ENCODE measurements around the gene SFXN1.
"Not testable (repeated sequence)": the region's sequence is repeated elsewhere in the genome, so short reads cannot be mapped to it uniquely, and the experiment has no call there.

Gene SFXN1

GRCh38 chr5:175478384-175479124, at the start of gene SFXN1:
Gene SFXN1 (plus strand): TSS chr5:175478560. CDS start chr5:175492104, 13,544 bp downstream.
- Mint-ChIP-seq H3K36me3 (ENCODE audit: low read depth) (peaks cover 46% of the 10 kb centered on the region), H3K4me3 (peak within 1 kb of the TSS; percentile 96), H3K27me3 (peaks cover 12% of the 10 kb centered on the region), H3K9me3 (no peaks in the 10 kb centered on the region), H3K4me1 (ENCODE audit: low read depth) (peaks cover 57% of the 10 kb centered on the region), H3K27ac (peak within 1 kb of the TSS; percentile 97)

GRCh38 chr5:175434800-175435199, 43.6 kb upstream of the SFXN1 start:
- Mint-ChIP-seq H3K4me1 (ENCODE audit: low read depth) (no peaks in the 10 kb centered on the region), H3K9me3 (no peaks in the 10 kb centered on the region), H3K4me3 (no peak overlapping the region), H3K27me3 (peaks cover 21% of the 10 kb centered on the region), H3K27ac (no peak overlapping the region), H3K36me3 (ENCODE audit: low read depth) (no peaks in the 10 kb centered on the region)

- Mint-ChIP-seq H3K36me3 (ENCODE audit: low read depth) (no peaks in the 10 kb centered on the region), H3K27ac (no peak overlapping the region), H3K27me3 (peaks cover 28% of the 10 kb centered on the region), H3K4me1 (ENCODE audit: low read depth) (no peaks in the 10 kb centered on the region), H3K4me3 (no peak overlapping the region), H3K9me3 (no peaks in the 10 kb centered on the region)
Observed at GRCh38 chr5:175436359-175436758, 42.0 kb upstream of the SFXN1 start.

- H3K36me3 Mint-ChIP-seq (ENCODE audit: low read depth), result no peaks in the 10 kb centered on the region
- no peaks in the 10 kb centered on the region for H3K4me1 Mint-ChIP-seq (ENCODE audit: low read depth)
- H3K4me3 Mint-ChIP-seq, result no peak overlapping the region
- H3K27ac Mint-ChIP-seq, result no peak overlapping the region
- no peaks in the 10 kb centered on the region for H3K9me3 Mint-ChIP-seq
- H3K27me3 Mint-ChIP-seq, result peaks cover 48% of the 10 kb centered on the region
Observed at GRCh38 chr5:175438234-175438857, 40.0 kb upstream of the SFXN1 start.

- no peak overlapping the region for H3K4me3 Mint-ChIP-seq
- H3K9me3 Mint-ChIP-seq, result no peaks in the 10 kb centered on the region
- H3K27ac Mint-ChIP-seq, result no peak overlapping the region
- peaks cover 71% of the 10 kb centered on the region for H3K27me3 Mint-ChIP-seq
- H3K4me1 Mint-ChIP-seq (ENCODE audit: low read depth), result peaks cover 5% of the 10 kb centered on the region
- no peaks in the 10 kb centered on the region for H3K36me3 Mint-ChIP-seq (ENCODE audit: low read depth)
Observed at GRCh38 chr5:175443514-175444059, 34.8 kb upstream of the SFXN1 start.

GRCh38 chr5:175444060-175444904, 34.1 kb upstream of the SFXN1 start, which contains the start of gene DRD1:
Gene DRD1 (minus strand): TSS chr5:175444182. CDS start chr5:175443099, 1,083 bp downstream.
- Mint-ChIP-seq H3K36me3 (ENCODE audit: low read depth) (no peaks in the 10 kb centered on the region), H3K4me1 (ENCODE audit: low read depth) (peaks cover 5% of the 10 kb centered on the region), H3K9me3 (no peaks in the 10 kb centered on the region), H3K27ac (no peak within 1 kb of the TSS), H3K4me3 (peak within 1 kb of the TSS; percentile 58), H3K27me3 (peaks cover 75% of the 10 kb centered on the region)

GRCh38 chr5:175444905-175445456, 33.4 kb upstream of the SFXN1 start:
- H3K36me3 Mint-ChIP-seq (ENCODE audit: low read depth), result no peaks in the 10 kb centered on the region
- H3K4me3 Mint-ChIP-seq, result peak overlapping the region; percentile 58
- no peak overlapping the region for H3K27ac Mint-ChIP-seq
- peaks cover 5% of the 10 kb centered on the region for H3K4me1 Mint-ChIP-seq (ENCODE audit: low read depth)
- H3K27me3 Mint-ChIP-seq, result peaks cover 72% of the 10 kb centered on the region
- H3K9me3 Mint-ChIP-seq, result no peaks in the 10 kb centered on the region

GRCh38 chr5:175446378-175446777, 32.0 kb upstream of the SFXN1 start:
- H3K9me3 Mint-ChIP-seq; H3K36me3 Mint-ChIP-seq (ENCODE audit: low read depth); H3K4me3 Mint-ChIP-seq; H3K4me1 Mint-ChIP-seq (ENCODE audit: low read depth); H3K27ac Mint-ChIP-seq: not testable (repeated sequence)
- H3K27me3 Mint-ChIP-seq, result peaks cover 72% of the 10 kb centered on the region

GRCh38 chr5:175447571-175447970, 30.8 kb upstream of the SFXN1 start:
- Mint-ChIP-seq H3K36me3 (ENCODE audit: low read depth) (no peaks in the 10 kb centered on the region), H3K27me3 (peaks cover 60% of the 10 kb centered on the region), H3K27ac (no peak overlapping the region), H3K4me1 (ENCODE audit: low read depth) (peaks cover 5% of the 10 kb centered on the region), H3K9me3 (no peaks in the 10 kb centered on the region), H3K4me3 (no peak overlapping the region)

- Mint-ChIP-seq H3K27me3 (peaks cover 53% of the 10 kb centered on the region), H3K4me1 (ENCODE audit: low read depth) (peaks cover 5% of the 10 kb centered on the region), H3K36me3 (ENCODE audit: low read depth) (no peaks in the 10 kb centered on the region), H3K27ac (no peak overlapping the region), H3K9me3 (no peaks in the 10 kb centered on the region), H3K4me3 (no peak overlapping the region)
Observed at GRCh38 chr5:175448276-175448675, 30.1 kb upstream of the SFXN1 start.

- Mint-ChIP-seq H3K9me3 (no peaks in the 10 kb centered on the region), H3K27ac (no peak overlapping the region), H3K36me3 (ENCODE audit: low read depth) (no peaks in the 10 kb centered on the region), H3K4me1 (ENCODE audit: low read depth) (peaks cover 3% of the 10 kb centered on the region), H3K27me3 (peaks cover 50% of the 10 kb centered on the region), H3K4me3 (no peak overlapping the region)
Observed at GRCh38 chr5:175452166-175452565, 26.2 kb upstream of the SFXN1 start.

- H3K36me3 Mint-ChIP-seq (ENCODE audit: low read depth); H3K27ac Mint-ChIP-seq; H3K4me3 Mint-ChIP-seq; H3K9me3 Mint-ChIP-seq; H3K4me1 Mint-ChIP-seq (ENCODE audit: low read depth): not testable (repeated sequence)
- H3K27me3 Mint-ChIP-seq, result peaks cover 33% of the 10 kb centered on the region
Observed at GRCh38 chr5:175454338-175454737, 24.0 kb upstream of the SFXN1 start.

GRCh38 chr5:175456105-175456742, 22.1 kb upstream of the SFXN1 start:
- Mint-ChIP-seq H3K9me3 (no peaks in the 10 kb centered on the region), H3K4me3 (no peak overlapping the region), H3K4me1 (ENCODE audit: low read depth) (peaks cover 7% of the 10 kb centered on the region), H3K27me3 (peaks cover 21% of the 10 kb centered on the region), H3K36me3 (ENCODE audit: low read depth) (no peaks in the 10 kb centered on the region), H3K27ac (no peak overlapping the region)

GRCh38 chr5:175457466-175457865, 20.9 kb upstream of the SFXN1 start:
- Mint-ChIP-seq H3K36me3 (ENCODE audit: low read depth) (no peaks in the 10 kb centered on the region), H3K27ac (no peak overlapping the region), H3K4me3 (no peak overlapping the region), H3K9me3 (no peaks in the 10 kb centered on the region), H3K4me1 (ENCODE audit: low read depth) (peaks cover 7% of the 10 kb centered on the region), H3K27me3 (peaks cover 20% of the 10 kb centered on the region)

Data from stimulated activated naive CD8-positive, alpha-beta T cell treated with anti-CD3 and anti-CD28 coated beads, Interleukin-15, Interleukin-2, amounts not matched to agents 100 ng/mL and 50 ng/mL, for 24 hours (primary cell).